Spleen (tissue), 7 donors: ENCODE measurements around the gene GALNT16.

Experiments
- POLR2A ChIP-seq, 3 donors: fragments of 450-650 bp; IDR thresholded peaks; one replicate each; pipeline ENCODE4 v1.5.1; 2017; ENCODE audit warnings: antibody characterized with exemption in 3 of 3, mild to moderate bottlenecking in 1 of 3
- POLR2AphosphoS5 ChIP-seq, 3 donors: sonication (generic); formaldehyde crosslinking; IDR thresholded peaks; one replicate each; pipeline ENCODE4 v1.5.1; 2017; ENCODE audit warnings: antibody characterized with exemption in 3 of 3
- TF ChIP-seq, protein P1 (sequence below), 11 experiments: fragments of 200-600 bp in 7 of 11; fragments of 450-650 bp in 4 of 11; sonication (generic) in 4 of 11; IDR thresholded peaks in 8 of 11; conservative IDR thresholded peaks in 3 of 11; 1 replicate in 7 of 11; 2 replicates in 4 of 11; pipeline versions ENCODE4 v1.4.0 to v1.8.0; 2016 to 2021; ENCODE audit warnings: antibody characterized with exemption in 11 of 11, inconsistent platforms in 4 of 11, mild to moderate bottlenecking in 1 of 11
- donor health status: DM: no; HTN: no; CAD: no; lungs with moderate emphysema.
- donor health status: DM: no; HTN: no; CAD: no.
- donor health status: DM: no; HTN: no; CAD: no.

DNA sequence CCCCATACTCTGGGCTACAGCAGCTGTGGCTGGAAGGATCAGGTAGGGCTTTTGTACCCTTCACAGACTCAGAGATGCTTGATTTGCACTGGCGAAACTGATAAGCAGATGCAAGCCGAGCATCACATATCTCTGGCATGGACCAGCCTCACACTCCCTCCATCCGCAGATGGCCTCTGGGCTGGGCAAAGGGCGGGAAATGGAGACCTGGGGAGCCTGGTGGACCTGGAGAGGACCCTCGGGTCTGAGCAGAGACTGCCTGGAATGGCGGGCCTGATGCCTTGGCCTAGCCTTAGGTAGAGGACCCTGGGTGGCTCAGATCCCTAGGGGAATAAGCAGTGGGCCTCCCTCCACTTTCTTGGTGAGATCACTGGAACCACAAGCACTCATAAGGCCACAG, 53.2 kb downstream of the GALNT16 start:
- TF ChIP-seq, protein P1, sequence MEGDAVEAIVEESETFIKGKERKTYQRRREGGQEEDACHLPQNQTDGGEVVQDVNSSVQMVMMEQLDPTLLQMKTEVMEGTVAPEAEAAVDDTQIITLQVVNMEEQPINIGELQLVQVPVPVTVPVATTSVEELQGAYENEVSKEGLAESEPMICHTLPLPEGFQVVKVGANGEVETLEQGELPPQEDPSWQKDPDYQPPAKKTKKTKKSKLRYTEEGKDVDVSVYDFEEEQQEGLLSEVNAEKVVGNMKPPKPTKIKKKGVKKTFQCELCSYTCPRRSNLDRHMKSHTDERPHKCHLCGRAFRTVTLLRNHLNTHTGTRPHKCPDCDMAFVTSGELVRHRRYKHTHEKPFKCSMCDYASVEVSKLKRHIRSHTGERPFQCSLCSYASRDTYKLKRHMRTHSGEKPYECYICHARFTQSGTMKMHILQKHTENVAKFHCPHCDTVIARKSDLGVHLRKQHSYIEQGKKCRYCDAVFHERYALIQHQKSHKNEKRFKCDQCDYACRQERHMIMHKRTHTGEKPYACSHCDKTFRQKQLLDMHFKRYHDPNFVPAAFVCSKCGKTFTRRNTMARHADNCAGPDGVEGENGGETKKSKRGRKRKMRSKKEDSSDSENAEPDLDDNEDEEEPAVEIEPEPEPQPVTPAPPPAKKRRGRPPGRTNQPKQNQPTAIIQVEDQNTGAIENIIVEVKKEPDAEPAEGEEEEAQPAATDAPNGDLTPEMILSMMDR (IDR thresholded peaks at IDR 0.05 in 8 of 11, conservative IDR thresholded peaks at IDR 0.05 in 3 of 11), result no peak
- TF ChIP-seq POLR2A (IDR thresholded peaks at IDR 0.05), result no peak
- TF ChIP-seq POLR2AphosphoS5 (IDR thresholded peaks at IDR 0.05), result no peak
